Ureter (tissue), 1 donor: ENCODE measurements around the gene VDR. TPM values are rescaled to one million over a fixed set of nuclear protein-coding genes. Genes with fewer than 3 reads are reported as not detected.
A peak's percentile ranks its signal among the peaks of the same experiment; 100 is the strongest.

ENCODE experiments used
- DNase-seq: peaks from one replicate; pipeline ENCODE4 v3.0.0-alpha.2; 2020; ENCODE audit warnings: low spot score
- total RNA-seq: library from RNA; stranded (reverse); gene quantifications from one replicate; pipeline ENCODE4 v1.2.4, GENCODE V29; 2023
- donor health status: DM: yes; HTN: yes; CAD: no.

VDR gene
- total RNA-seq, 1 donor from 2014 or later: 12.6 TPM

- DNase-seq: no peak
Observed at GRCh38 chr12:47892819-47893218, 12.0 kb downstream of the VDR start.

GRCh38 chr12:47891356-47891755 is 13.4 kb downstream of the VDR start:
- DNase-seq: no peak

GRCh38 chr12:47889040-47889439 is 15.8 kb downstream of the VDR start:
- DNase-seq: no peak

- DNase-seq: no peak
Observed at GRCh38 chr12:47888153-47888819, 16.5 kb downstream of the VDR start.

GRCh38 chr12:47887529-47887928 is 17.3 kb downstream of the VDR start:
- no peak for DNase-seq

- no peak for DNase-seq
Observed at GRCh38 chr12:47886510-47887240, 18.1 kb downstream of the VDR start.

- DNase-seq: no peak
Observed at GRCh38 chr12:47885566-47885965, 19.2 kb downstream of the VDR start.

- DNase-seq: no peak
Observed at GRCh38 chr12:47885012-47885501, 19.7 kb downstream of the VDR start.

- no peak for DNase-seq
Observed at GRCh38 chr12:47884501-47884900, 20.3 kb downstream of the VDR start.

GRCh38 chr12:47883663-47884195 is 21.1 kb downstream of the VDR start:
- DNase-seq: no peak

GRCh38 chr12:47882781-47883546 is 21.8 kb downstream of the VDR start:
- no peak for DNase-seq

- no peak for DNase-seq
Observed at GRCh38 chr12:47881826-47882427, 22.9 kb downstream of the VDR start.

- no peak for DNase-seq
Observed at GRCh38 chr12:47881051-47881450, 23.7 kb downstream of the VDR start.

- DNase-seq: no peak
Observed at GRCh38 chr12:47878918-47879481, 25.8 kb downstream of the VDR start.

- no peak for DNase-seq
Observed at GRCh38 chr12:47878293-47878917, 26.4 kb downstream of the VDR start.

- no peak for DNase-seq
Observed at GRCh38 chr12:47877081-47877480, 27.7 kb downstream of the VDR start.

- DNase-seq: no peak
Observed at GRCh38 chr12:47876440-47876960, 28.3 kb downstream of the VDR start.

GRCh38 chr12:47875746-47876439 is 28.9 kb downstream of the VDR start:
- no peak for DNase-seq

- no peak for DNase-seq
Observed at GRCh38 chr12:47874316-47874715, 30.5 kb downstream of the VDR start.

- DNase-seq: peak; percentile 57
Observed at GRCh38 chr12:47870175-47870781, 34.5 kb downstream of the VDR start.
